MM.1S (cell line): ENCODE measurements around the gene AGTRAP.

Source experiments
- DNase-seq: peaks from one replicate; pipeline ENCODE4 v3.0.0-alpha.2; 2015
- H2AFZ ChIP-seq: fragments of 300-600 bp; sonication (generic); 2 replicates; pipeline ENCODE4 v1.6.0; 2016; ENCODE audit warnings: antibody characterized with exemption, low read length
- H3F3A ChIP-seq: fragments of 300-600 bp; sonication (generic); 2 replicates; pipeline ENCODE4 v1.6.1; 2016; ENCODE audit warnings: mild to moderate bottlenecking, antibody characterized with exemption, low read length, moderate library complexity, mixed read lengths; ENCODE audit not compliant: insufficient read depth
- H3K27ac ChIP-seq: fragments of 300-600 bp; sonication (generic); 2 replicates; pipeline ENCODE4 v1.5.1; 2016; ENCODE audit warnings: mild to moderate bottlenecking, low read length
- H3K27me3 ChIP-seq: fragments of 300-600 bp; sonication (generic); replicated peaks from 2 replicates; pipeline ENCODE4 v1.6.0; 2016; ENCODE audit warnings: low read length; ENCODE audit not compliant: insufficient read depth
- H3K36me3 ChIP-seq: fragments of 300-600 bp; sonication (generic); replicated peaks from 2 replicates; pipeline ENCODE4 v1.6.1; 2016; ENCODE audit warnings: mild to moderate bottlenecking, low read length, mixed read lengths; ENCODE audit not compliant: insufficient read depth
- H3K4me1 ChIP-seq: fragments of 300-600 bp; sonication (generic); 2 replicates; pipeline ENCODE4 v1.6.1; 2016; ENCODE audit warnings: low read length, mixed read lengths
- H3K4me2 ChIP-seq: fragments of 300-600 bp; sonication (generic); 2 replicates; pipeline ENCODE4 v1.6.0; 2016; ENCODE audit warnings: low read depth, low read length
- H3K4me3 ChIP-seq: fragments of 300-600 bp; sonication (generic); 2 replicates; pipeline ENCODE4 v1.5.1; 2016; ENCODE audit warnings: low read length, mixed read lengths
- H3K79me2 ChIP-seq: fragments of 300-600 bp; sonication (generic); 2 replicates; pipeline ENCODE4 v1.6.1; 2016; ENCODE audit warnings: mixed run types, low read length, mixed read lengths
- H3K9ac ChIP-seq: fragments of 300-600 bp; sonication (generic); 2 replicates; pipeline ENCODE4 v1.6.1; 2016; ENCODE audit warnings: low read length, mixed read lengths
- H3K9me2 ChIP-seq: fragments of 300-600 bp; sonication (generic); replicated peaks from 2 replicates; pipeline ENCODE4 v1.6.1; 2016; ENCODE audit warnings: mild to moderate bottlenecking, low read length, mixed read lengths; ENCODE audit not compliant: insufficient read depth
- H3K9me3 ChIP-seq: fragments of 300-600 bp; sonication (generic); replicated peaks from 2 replicates; pipeline ENCODE4 v1.6.1; 2016; ENCODE audit warnings: mild to moderate bottlenecking, low read length, mixed read lengths; ENCODE audit not compliant: insufficient read depth
- H4K20me1 ChIP-seq: fragments of 300-600 bp; sonication (generic); 2 replicates; pipeline ENCODE4 v1.6.1; 2016; ENCODE audit warnings: mild to moderate bottlenecking, low read length, moderate library complexity, mixed read lengths; ENCODE audit not compliant: insufficient read depth
- EZH2 ChIP-seq: fragments of 300-600 bp; sonication (generic); optimal IDR thresholded peaks from 2 replicates; pipeline ENCODE3; 2017; ENCODE audit warnings: low read depth, mild to moderate bottlenecking, antibody characterized with exemption, low read length, mixed read lengths
- EZH2phosphoT487 ChIP-seq: fragments of 300-600 bp; sonication (generic); IDR thresholded peaks from 2 replicates; pipeline ENCODE4 v1.6.1; 2018; ENCODE audit warnings: antibody characterized with exemption, low read length
- TF ChIP-seq, protein P1 (sequence below): fragments of 300-600 bp; sonication (generic); IDR thresholded peaks from 2 replicates; pipeline ENCODE4 v1.5.1; 2016; ENCODE audit warnings: antibody characterized with exemption, low read length, mixed read lengths

The AGTRAP gene

DNA sequence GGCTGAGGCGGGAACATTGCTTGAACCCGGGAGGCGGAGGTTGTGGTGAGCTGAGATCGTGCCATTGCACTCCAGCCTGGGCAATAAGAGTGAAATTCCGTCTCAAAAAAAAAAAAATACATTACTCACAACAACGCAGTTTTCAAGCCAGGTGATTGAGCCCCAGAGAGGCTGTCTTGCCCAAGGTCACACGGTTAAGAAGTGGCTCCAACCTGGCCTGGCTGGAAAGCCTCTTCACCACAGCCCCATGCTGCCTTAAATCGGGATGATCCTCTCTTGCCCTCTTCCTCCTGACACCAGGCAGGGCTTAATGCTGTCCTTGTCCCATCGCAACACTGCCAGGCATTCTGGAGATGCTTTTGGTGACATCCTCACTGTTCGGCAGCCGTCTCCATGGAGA is 22.8 kb upstream of the AGTRAP start:
- no peak for TF ChIP-seq EZH2phosphoT487
- no peak for TF ChIP-seq EZH2
- TF ChIP-seq, protein P1, sequence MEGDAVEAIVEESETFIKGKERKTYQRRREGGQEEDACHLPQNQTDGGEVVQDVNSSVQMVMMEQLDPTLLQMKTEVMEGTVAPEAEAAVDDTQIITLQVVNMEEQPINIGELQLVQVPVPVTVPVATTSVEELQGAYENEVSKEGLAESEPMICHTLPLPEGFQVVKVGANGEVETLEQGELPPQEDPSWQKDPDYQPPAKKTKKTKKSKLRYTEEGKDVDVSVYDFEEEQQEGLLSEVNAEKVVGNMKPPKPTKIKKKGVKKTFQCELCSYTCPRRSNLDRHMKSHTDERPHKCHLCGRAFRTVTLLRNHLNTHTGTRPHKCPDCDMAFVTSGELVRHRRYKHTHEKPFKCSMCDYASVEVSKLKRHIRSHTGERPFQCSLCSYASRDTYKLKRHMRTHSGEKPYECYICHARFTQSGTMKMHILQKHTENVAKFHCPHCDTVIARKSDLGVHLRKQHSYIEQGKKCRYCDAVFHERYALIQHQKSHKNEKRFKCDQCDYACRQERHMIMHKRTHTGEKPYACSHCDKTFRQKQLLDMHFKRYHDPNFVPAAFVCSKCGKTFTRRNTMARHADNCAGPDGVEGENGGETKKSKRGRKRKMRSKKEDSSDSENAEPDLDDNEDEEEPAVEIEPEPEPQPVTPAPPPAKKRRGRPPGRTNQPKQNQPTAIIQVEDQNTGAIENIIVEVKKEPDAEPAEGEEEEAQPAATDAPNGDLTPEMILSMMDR = no peak
- Histone ChIP-seq H3K79me2 (no peaks in the 10 kb centered on the region), H3K9me3 (no peaks in the 10 kb centered on the region), H3K9me2 (no peaks in the 10 kb centered on the region), H3K27me3 (peaks cover 82% of the 10 kb centered on the region), H3K9ac (no peak overlapping the region), H3K36me3 (no peaks in the 10 kb centered on the region), H3K4me3 (no peak overlapping the region), H3F3A (no peaks in the 10 kb centered on the region), H4K20me1 (no peaks in the 10 kb centered on the region), H3K4me2 (no peak overlapping the region), H3K4me1 (no peaks in the 10 kb centered on the region), H3K27ac (no peak overlapping the region), H2AFZ (no peak overlapping the region)
- no peak for DNase-seq

DNA sequence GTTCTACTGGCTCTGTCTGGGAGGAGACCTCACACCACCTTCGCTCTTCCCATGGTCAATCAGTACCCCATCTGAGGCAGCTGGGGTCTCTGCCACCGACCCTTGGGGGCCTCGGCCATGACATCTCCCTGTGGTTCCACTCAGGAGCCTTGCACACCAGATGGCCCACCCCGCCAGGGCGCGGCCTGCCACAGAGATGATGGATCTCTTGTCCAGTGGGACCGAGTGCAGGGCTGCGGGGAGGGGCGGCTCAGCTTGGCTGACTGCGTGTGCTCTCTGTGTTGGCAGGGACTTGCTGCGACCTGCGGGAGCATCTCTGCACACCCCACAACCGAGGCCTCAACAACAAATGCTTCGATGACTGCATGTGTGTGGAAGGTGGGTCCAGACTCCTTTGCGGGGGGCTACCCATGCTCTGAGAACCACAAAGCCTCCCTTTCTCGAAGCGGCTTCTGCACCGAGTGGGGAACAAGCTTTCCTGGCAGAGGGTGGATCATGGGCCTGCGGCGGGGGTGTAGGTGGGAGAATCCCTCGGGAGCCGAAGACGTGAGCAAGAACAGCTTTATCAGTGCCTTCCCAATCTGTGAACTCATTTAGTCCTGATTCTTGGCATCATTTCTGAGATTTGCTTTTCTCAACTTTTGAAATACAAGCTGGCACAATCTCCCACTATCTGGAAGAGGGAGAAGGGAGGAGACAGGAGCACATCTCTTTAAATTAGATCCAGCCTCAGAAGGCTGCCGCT is 20.9 kb upstream of the AGTRAP start:
- Histone ChIP-seq H3K9ac (no peak overlapping the region), H3K4me1 (no peaks in the 10 kb centered on the region), H3F3A (no peaks in the 10 kb centered on the region), H3K27ac (no peak overlapping the region), H4K20me1 (no peaks in the 10 kb centered on the region), H3K9me3 (no peaks in the 10 kb centered on the region), H3K79me2 (no peaks in the 10 kb centered on the region), H3K4me3 (no peak overlapping the region), H3K27me3 (peaks cover 75% of the 10 kb centered on the region), H3K4me2 (no peak overlapping the region), H3K9me2 (no peaks in the 10 kb centered on the region), H2AFZ (no peak overlapping the region), H3K36me3 (no peaks in the 10 kb centered on the region)
- DNase-seq = no peak
- TF ChIP-seq, protein P1 = no peak
- TF ChIP-seq EZH2 (no peak), EZH2phosphoT487 (no peak)

DNA sequence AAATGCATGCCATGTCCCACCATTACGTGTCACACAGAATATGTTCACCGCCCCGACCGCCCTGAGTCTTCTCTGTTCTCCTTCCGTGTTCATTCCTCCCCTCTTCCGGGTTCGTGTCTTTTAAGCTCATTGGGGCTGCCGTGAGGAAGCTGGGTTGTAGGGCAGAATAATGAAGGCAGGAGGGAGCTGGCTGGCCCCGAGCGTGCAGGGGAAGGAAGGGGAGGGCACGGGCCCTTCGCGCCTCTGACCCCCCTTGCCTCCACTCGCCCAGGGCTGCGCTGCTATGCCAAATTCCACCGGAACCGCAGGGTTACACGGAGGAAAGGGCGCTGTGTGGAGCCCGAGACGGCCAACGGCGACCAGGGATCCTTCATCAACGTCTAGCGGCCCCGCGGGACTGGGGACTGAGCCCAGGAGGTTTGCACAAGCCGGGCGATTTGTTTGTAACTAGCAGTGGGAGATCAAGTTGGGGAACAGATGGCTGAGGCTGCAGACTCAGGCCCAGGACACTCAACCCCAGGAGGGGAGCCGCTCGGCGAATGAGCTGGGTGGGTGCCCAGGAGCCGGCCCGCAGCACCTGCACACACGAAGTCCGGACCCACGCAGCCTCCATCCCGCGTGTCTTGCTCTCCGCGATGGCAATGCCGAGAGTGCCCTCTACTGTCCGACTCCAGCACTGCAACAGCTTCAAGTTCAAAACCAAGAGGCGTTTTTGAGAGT is 16.5 kb upstream of the AGTRAP start:
- Histone ChIP-seq H3K79me2 (no peaks in the 10 kb centered on the region), H2AFZ (peak overlapping the region; percentile 89)

More for the DNA sequence above, 16.5 kb upstream of the AGTRAP start:
- peak; percentile 70 for DNase-seq
- no peaks in the 10 kb centered on the region for H3K9me2 ChIP-seq
- peaks cover 62% of the 10 kb centered on the region for H3K27me3 ChIP-seq
- peak overlapping the region; percentile 86 for H3K4me2 ChIP-seq
- peak overlapping the region; percentile 32; the same call in 1 of the 2 replicates for H3K9ac ChIP-seq
- no peaks in the 10 kb centered on the region for H3K9me3 ChIP-seq
- H3K4me1 ChIP-seq = no peaks in the 10 kb centered on the region
- peak overlapping the region; percentile 58 for H3K4me3 ChIP-seq
- no peaks in the 10 kb centered on the region for H3K36me3 ChIP-seq
- no peaks in the 10 kb centered on the region for H4K20me1 ChIP-seq
- H3F3A ChIP-seq = no peaks in the 10 kb centered on the region
- H3K27ac ChIP-seq = no peak overlapping the region
- TF ChIP-seq, protein P1 = peak; percentile 97
- TF ChIP-seq EZH2 = no peak
